GM21737 (cell line): ENCODE data around the gene MBNL3.

Source experiments
- ATAC-seq: cut with Tn5 transposase; IDR thresholded peaks from one replicate; pipeline ENCODE4 v1.9.1; 2021; ENCODE audit warnings: mild to moderate bottlenecking, moderate library complexity; ENCODE audit not compliant: unreplicated experiment

Gene MBNL3

GRCh38 chrX:132423323-132423722, 65.5 kb downstream of the MBNL3 start:
- ATAC-seq, result no peak

- no peak for ATAC-seq
Measured at GRCh38 chrX:132415012-132415411, 73.8 kb downstream of the MBNL3 start.

GRCh38 chrX:132414404-132414803, 74.4 kb downstream of the MBNL3 start:
- no peak for ATAC-seq

- no peak for ATAC-seq
Measured at GRCh38 chrX:132413459-132413858, 75.4 kb downstream of the MBNL3 start.

GRCh38 chrX:132412208-132412607, 76.6 kb downstream of the MBNL3 start:
- no peak for ATAC-seq

- ATAC-seq, result no peak
Measured at GRCh38 chrX:132411310-132411977, 77.4 kb downstream of the MBNL3 start.

GRCh38 chrX:132409780-132410556, 78.9 kb downstream of the MBNL3 start:
- no peak for ATAC-seq

- no peak for ATAC-seq
Measured at GRCh38 chrX:132407691-132408090, 81.1 kb downstream of the MBNL3 start.

GRCh38 chrX:132406106-132406505, 82.7 kb downstream of the MBNL3 start:
- no peak for ATAC-seq

GRCh38 chrX:132404266-132404665, 84.6 kb downstream of the MBNL3 start:
- ATAC-seq, result no peak

GRCh38 chrX:132401935-132402334, 86.9 kb downstream of the MBNL3 start:
- ATAC-seq, result no peak

GRCh38 chrX:132400706-132401105, 88.1 kb downstream of the MBNL3 start:
- no peak for ATAC-seq

GRCh38 chrX:132395645-132396044, 93.2 kb downstream of the MBNL3 start:
- ATAC-seq, result no peak

GRCh38 chrX:132395026-132395425, 93.8 kb downstream of the MBNL3 start:
- ATAC-seq, result no peak

- ATAC-seq, result no peak
Measured at GRCh38 chrX:132394591-132394990, 94.2 kb downstream of the MBNL3 start.

- no peak for ATAC-seq
Measured at GRCh38 chrX:132393992-132394391, 94.8 kb downstream of the MBNL3 start.

GRCh38 chrX:132393485-132393884, 95.4 kb downstream of the MBNL3 start:
- ATAC-seq, result no peak

- ATAC-seq, result no peak
Measured at GRCh38 chrX:132393085-132393484, 95.8 kb downstream of the MBNL3 start.

GRCh38 chrX:132390792-132391191, 98.0 kb downstream of the MBNL3 start:
- ATAC-seq, result no peak

GRCh38 chrX:132389480-132389879, 99.4 kb downstream of the MBNL3 start:
- no peak for ATAC-seq

- no peak for ATAC-seq
Measured at GRCh38 chrX:132388371-132388770, 100.5 kb downstream of the MBNL3 start.

GRCh38 chrX:132384301-132384700, 104.5 kb downstream of the MBNL3 start:
- ATAC-seq, result no peak
